Measurements from ENCODE around the gene ACVR1. TPM values are rescaled to one million over a fixed set of nuclear protein-coding genes. Genes with fewer than 3 reads are reported as not detected.

The ACVR1 gene
- total RNA-seq, 1 experiment from 2014 or later = 71.3 TPM

- intact Hi-C loops (cut with micrococcal nuclease; ENCODE audit: unreplicated experiment) = no loop called here
- Mint-ChIP-seq H3K9me3 (ENCODE audit: low read depth, unreplicated experiment) (no peaks in the 10 kb centered on the region), H3K4me3 (ENCODE audit: low read depth, unreplicated experiment) (no peak overlapping the region), H3K27ac (ENCODE audit: unreplicated experiment) (no peak overlapping the region), H3K36me3 (ENCODE audit: insufficient read depth, unreplicated experiment) (peaks cover 23% of the 10 kb centered on the region), H3K27me3 (ENCODE audit: unreplicated experiment) (no peaks in the 10 kb centered on the region), H3K4me1 (ENCODE audit: low read depth, unreplicated experiment) (peaks cover 68% of the 10 kb centered on the region)
- TF ChIP-seq CTCF (IDR thresholded peaks at IDR 0.05; ENCODE audit: unreplicated experiment) = no peak
- CTCF ChIA-PET = interaction anchor here (0.6 kb wide), 1 partner anchor 11 kb away, joined by 3 read pairs; no protein-coding TSS in a partner anchor
- DNase-seq = no peak
- BruUV-seq (replicated peaks) = no TSS peak
Observed at GRCh38 chr2:157866202-157866601, 9.9 kb downstream of the ACVR1 start.

GRCh38 chr2:157864857-157865430 lies 11.2 kb downstream of the ACVR1 start:
- Mint-ChIP-seq H3K27me3 (ENCODE audit: unreplicated experiment) (no peaks in the 10 kb centered on the region), H3K27ac (ENCODE audit: unreplicated experiment) (no peak overlapping the region), H3K4me3 (ENCODE audit: low read depth, unreplicated experiment) (no peak overlapping the region), H3K4me1 (ENCODE audit: low read depth, unreplicated experiment) (peaks cover 62% of the 10 kb centered on the region), H3K36me3 (ENCODE audit: insufficient read depth, unreplicated experiment) (peaks cover 18% of the 10 kb centered on the region), H3K9me3 (ENCODE audit: low read depth, unreplicated experiment) (no peaks in the 10 kb centered on the region)
- BruUV-seq (replicated peaks) = no TSS peak
- CTCF ChIA-PET = interaction anchor here (0.7 to 1.0 kb wide), 2 partner anchors 33 to 80 kb away, joined by 3 read pairs; no protein-coding TSS in a partner anchor
- intact Hi-C loops (cut with micrococcal nuclease; ENCODE audit: unreplicated experiment) = no loop called here
- no peak for DNase-seq
- no peak for TF ChIP-seq CTCF (IDR thresholded peaks at IDR 0.05; ENCODE audit: unreplicated experiment)

GRCh38 chr2:157858846-157859245 lies 17.3 kb downstream of the ACVR1 start:
- H3K4me3 Mint-ChIP-seq (ENCODE audit: low read depth, unreplicated experiment) = no peak overlapping the region
- no TSS peak for BruUV-seq (replicated peaks)
- H3K27me3 Mint-ChIP-seq (ENCODE audit: unreplicated experiment) = no peaks in the 10 kb centered on the region
- peak overlapping the region; percentile 85 for H3K27ac Mint-ChIP-seq (ENCODE audit: unreplicated experiment)
- H3K36me3 Mint-ChIP-seq (ENCODE audit: insufficient read depth, unreplicated experiment) = peaks cover 21% of the 10 kb centered on the region
- CTCF ChIA-PET = no interaction called here
- no peak for DNase-seq
- no peak for TF ChIP-seq CTCF (IDR thresholded peaks at IDR 0.05; ENCODE audit: unreplicated experiment)
- H3K4me1 Mint-ChIP-seq (ENCODE audit: low read depth, unreplicated experiment) = peaks cover 42% of the 10 kb centered on the region
- H3K9me3 Mint-ChIP-seq (ENCODE audit: low read depth, unreplicated experiment) = no peaks in the 10 kb centered on the region
- intact Hi-C loops (cut with micrococcal nuclease; ENCODE audit: unreplicated experiment) = no loop called here

- BruUV-seq (replicated peaks) = no TSS peak
- H3K4me3 Mint-ChIP-seq (ENCODE audit: low read depth, unreplicated experiment) = peak overlapping the region; percentile 34
- intact Hi-C loops (cut with micrococcal nuclease; ENCODE audit: unreplicated experiment) = no loop called here
- no peaks in the 10 kb centered on the region for H3K27me3 Mint-ChIP-seq (ENCODE audit: unreplicated experiment)
- CTCF ChIA-PET = no interaction called here
- H3K27ac Mint-ChIP-seq (ENCODE audit: unreplicated experiment) = peak overlapping the region; percentile 85
- TF ChIP-seq CTCF (IDR thresholded peaks at IDR 0.05; ENCODE audit: unreplicated experiment) = no peak
- DNase-seq = no peak
- no peaks in the 10 kb centered on the region for H3K9me3 Mint-ChIP-seq (ENCODE audit: low read depth, unreplicated experiment)
- peaks cover 51% of the 10 kb centered on the region for H3K4me1 Mint-ChIP-seq (ENCODE audit: low read depth, unreplicated experiment)
- peaks cover 21% of the 10 kb centered on the region for H3K36me3 Mint-ChIP-seq (ENCODE audit: insufficient read depth, unreplicated experiment)
Observed at GRCh38 chr2:157857881-157858280, 18.2 kb downstream of the ACVR1 start.

Data from Calu3 (cell line).